HG02571 (cell line): Measurements from ENCODE around the gene SLC8A1.

Source experiments
- ATAC-seq: cut with Tn5 transposase; IDR thresholded peaks from one replicate; pipeline ENCODE4 v1.9.1; 2021; ENCODE audit warnings: mild to moderate bottlenecking, moderate library complexity; ENCODE audit not compliant: unreplicated experiment

Gene SLC8A1

GRCh38 chr2:40458271-40458794 is 6.4 kb upstream of the SLC8A1 start:
- ATAC-seq: no peak

GRCh38 chr2:40457837-40458236 is 5.9 kb upstream of the SLC8A1 start:
- ATAC-seq: no peak

GRCh38 chr2:40457366-40457765 is 5.5 kb upstream of the SLC8A1 start:
- ATAC-seq: no peak

- ATAC-seq: no peak
Observed at GRCh38 chr2:40456926-40457325, 5.0 kb upstream of the SLC8A1 start.

GRCh38 chr2:40455661-40456060 is 3.8 kb upstream of the SLC8A1 start:
- ATAC-seq: no peak

- no peak for ATAC-seq
Observed at GRCh38 chr2:40454321-40454720, 2.4 kb upstream of the SLC8A1 start.

GRCh38 chr2:40452786-40453185 is 896 bp upstream of the SLC8A1 start:
- no peak for ATAC-seq

- ATAC-seq: no peak
Observed at GRCh38 chr2:40450796-40451430, 977 bp downstream of the SLC8A1 start.

- ATAC-seq: no peak
Observed at GRCh38 chr2:40450066-40450795, 1.7 kb downstream of the SLC8A1 start.

- no peak for ATAC-seq
Observed at GRCh38 chr2:40448476-40449079, 3.3 kb downstream of the SLC8A1 start.

GRCh38 chr2:40445467-40445866 is 6.4 kb downstream of the SLC8A1 start:
- ATAC-seq: no peak

- no peak for ATAC-seq
Observed at GRCh38 chr2:40440835-40441234, 11.1 kb downstream of the SLC8A1 start.

GRCh38 chr2:40439473-40439872 is 12.4 kb downstream of the SLC8A1 start:
- ATAC-seq: no peak

- no peak for ATAC-seq
Observed at GRCh38 chr2:40436093-40436475, 15.8 kb downstream of the SLC8A1 start.

GRCh38 chr2:40435426-40436092 is 16.3 kb downstream of the SLC8A1 start:
- no peak for ATAC-seq

GRCh38 chr2:40434731-40435271 is 17.1 kb downstream of the SLC8A1 start:
- no peak for ATAC-seq

GRCh38 chr2:40433736-40434135 is 18.2 kb downstream of the SLC8A1 start:
- no peak for ATAC-seq

GRCh38 chr2:40432921-40433483 is 18.9 kb downstream of the SLC8A1 start:
- no peak for ATAC-seq

GRCh38 chr2:40431600-40431955 is 20.3 kb downstream of the SLC8A1 start:
- no peak for ATAC-seq

GRCh38 chr2:40430776-40431599 is 20.9 kb downstream of the SLC8A1 start:
- no peak for ATAC-seq
